Prostate gland (tissue), 2 donors: ENCODE measurements around the gene MRC1. TPM values are rescaled to one million over a fixed set of nuclear protein-coding genes. Genes with fewer than 3 reads are reported as not detected.

Experiments used
- DNase-seq: peaks from one replicate; pipeline ENCODE4 v3.0.0-alpha.2; 2019; ENCODE audit warnings: low spot score
- H3K27ac ChIP-seq, 2 donors: fragments of 200-600 bp; sonication (generic); 2 replicates each; pipeline ENCODE4 v1.5.1; 2017 to 2019
- H3K27me3 ChIP-seq: fragments of 200-600 bp; sonication (generic); replicated peaks from 2 replicates; pipeline ENCODE4 v1.5.1; 2019; ENCODE audit not compliant: insufficient read depth
- H3K36me3 ChIP-seq, 2 donors: fragments of 200-600 bp; sonication (generic); 1 replicate in 1 of 2; 2 replicates in 1 of 2; pipeline versions ENCODE4 v1.5.1 to v1.8.1; 2017 to 2019
- H3K4me1 ChIP-seq: fragments of 200-600 bp; sonication (generic); replicated peaks from 2 replicates; pipeline ENCODE4 v1.5.1; 2019
- H3K4me3 ChIP-seq, 2 donors: fragments of 200-600 bp; sonication (generic); 2 replicates each; pipeline ENCODE4 v1.5.1; 2017 to 2019
- H3K9me3 ChIP-seq: fragments of 200-600 bp; sonication (generic); 2 replicates; pipeline ENCODE4 v1.5.1; 2017
- CTCF ChIP-seq, 4 experiments: fragments of 200-600 bp in 2 of 4; fragments of 450-650 bp in 2 of 4; sonication (generic) in 2 of 4; IDR thresholded peaks; 1 replicate in 3 of 4; 2 replicates in 1 of 4; pipeline ENCODE4 v1.5.1; 2016 to 2019; ENCODE audit warnings: antibody characterized with exemption in 4 of 4, mild to moderate bottlenecking in 2 of 4, moderate library complexity in 2 of 4
- POLR2A ChIP-seq: fragments of 450-650 bp; IDR thresholded peaks from one replicate; pipeline ENCODE4 v1.6.1; 2016; ENCODE audit warnings: antibody characterized with exemption, mild to moderate bottlenecking
- POLR2AphosphoS5 ChIP-seq: sonication (generic); formaldehyde crosslinking; IDR thresholded peaks from one replicate; pipeline ENCODE4 v1.6.1; 2017; ENCODE audit warnings: antibody characterized with exemption
- WGBS: methylation state at CpG from one replicate; pipeline ENCODE4 v1.1.5; 2018; 5-methylcytosine and 5-hydroxymethylcytosine counted together
- intact Hi-C: fragments of 100-400 bp; cut with DNase I; formaldehyde crosslinking; loops from one replicate; pipeline ENCODE4 v1.14.2; 2022
- total RNA-seq, 2 donors: library from RNA; depleted of rRNA; stranded (reverse); fragments of >200 nt; gene quantifications; one replicate each; pipeline ENCODE4 v1.1.0, GENCODE V29; 2016

The MRC1 gene
- total RNA-seq, 2 donors from 2014 or later = 3.1 to 27.4 TPM

DNA sequence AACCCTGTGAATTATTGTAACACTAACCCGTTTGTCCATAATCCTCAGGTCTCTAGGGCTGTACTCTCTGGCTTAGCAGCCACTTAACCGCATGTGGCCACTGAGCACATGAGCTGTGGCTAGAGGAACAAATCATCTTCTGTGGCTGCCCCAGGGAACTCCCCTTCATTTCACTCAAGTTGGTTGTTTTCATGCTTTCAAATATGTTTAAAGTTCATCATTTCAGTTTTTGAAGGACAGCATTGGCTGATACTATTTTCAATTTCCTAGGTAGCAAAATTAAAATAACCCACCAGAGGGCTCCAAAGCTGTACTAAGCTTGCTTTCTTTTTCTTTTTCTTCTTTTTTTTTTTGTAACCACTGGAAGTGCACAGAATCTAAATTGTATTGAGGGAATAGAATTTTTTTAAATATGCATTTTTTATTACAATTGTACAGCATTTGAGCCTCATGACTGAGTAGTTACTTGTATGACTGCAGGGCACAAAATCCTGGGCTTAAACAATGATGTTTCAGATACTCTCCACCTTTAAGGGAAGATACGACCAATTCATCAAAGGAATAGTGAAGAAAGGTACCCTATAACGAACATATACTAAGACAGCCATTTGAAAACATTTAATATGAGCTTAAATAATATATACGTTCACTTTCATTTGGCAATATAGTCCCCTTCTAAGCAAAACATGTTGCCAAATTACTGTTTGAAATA is 38.6 kb downstream of the MRC1 start:
- Histone ChIP-seq H3K4me3 (no peak overlapping the region), H3K27ac (no peak overlapping the region), H3K9me3 (no peaks in the 10 kb centered on the region), H3K27me3 (no peaks in the 10 kb centered on the region), H3K4me1 (no peaks in the 10 kb centered on the region), H3K36me3 (no peaks in the 10 kb centered on the region)
- intact Hi-C loops = loop anchor here (2.0 to 5.0 kb wide), 2 partner anchors 370 to 389 kb away; no protein-coding TSS in a partner anchor
- TF ChIP-seq POLR2AphosphoS5 = no peak
- TF ChIP-seq POLR2A = no peak
- peak in 1 of 4 experiments; percentile 36 for TF ChIP-seq CTCF (IDR thresholded peaks at IDR 0.05)
- 58% methylated on average over 5 of the region's 5 CpGs for WGBS
- DNase-seq = no peak

- no peaks in the 10 kb centered on the region for H3K27me3 ChIP-seq
- H3K36me3 ChIP-seq = no peaks in the 10 kb centered on the region
- intact Hi-C loops = loop anchor here (5.0 kb wide), 1 partner anchor 369 kb away; no protein-coding TSS in a partner anchor
- DNase-seq = no peak
- H3K27ac ChIP-seq = no peak overlapping the region
- no peaks in the 10 kb centered on the region for H3K4me1 ChIP-seq
- no peak overlapping the region for H3K4me3 ChIP-seq
- 83% methylated on average over 5 of the region's 5 CpGs for WGBS
- TF ChIP-seq CTCF (IDR thresholded peaks at IDR 0.05) (no peak), POLR2A (no peak), POLR2AphosphoS5 (no peak)
- no peaks in the 10 kb centered on the region for H3K9me3 ChIP-seq
These were observed 39.5 kb downstream of the MRC1 start for GRCh38 chr10:17848646-17849045.

DNA sequence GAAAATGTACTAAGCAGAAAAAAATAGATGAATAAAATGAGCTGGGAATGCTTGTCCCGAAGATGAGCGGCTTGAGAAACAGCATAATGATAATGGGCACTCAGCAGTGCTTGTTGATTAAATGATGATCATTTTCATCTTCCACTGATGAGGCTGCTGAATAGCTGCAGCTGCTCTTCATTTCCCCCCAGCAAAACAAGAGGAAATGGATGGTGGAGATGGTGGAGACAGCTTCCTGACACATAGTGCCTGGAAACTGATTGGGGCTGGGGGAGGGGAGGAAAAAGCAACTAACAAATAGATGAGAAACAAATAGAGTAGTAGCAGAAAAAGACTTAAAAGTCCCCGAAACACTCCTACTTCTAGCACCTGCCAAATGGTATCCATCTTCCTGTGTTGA is 41.4 kb downstream of the MRC1 start:
- intact Hi-C loops = no loop called here
- no peak for TF ChIP-seq POLR2A
- no peak for TF ChIP-seq POLR2AphosphoS5
- TF ChIP-seq CTCF (IDR thresholded peaks at IDR 0.05) = no peak
- WGBS = 92% methylated on average over 3 of the region's 3 CpGs

GRCh38 chr10:17851611-17852010 is 42.5 kb downstream of the MRC1 start:
- no peak for DNase-seq
- H3K9me3 ChIP-seq = no peaks in the 10 kb centered on the region
- no peaks in the 10 kb centered on the region for H3K4me1 ChIP-seq
- H3K27ac ChIP-seq = no peak overlapping the region
- no peaks in the 10 kb centered on the region for H3K36me3 ChIP-seq
- intact Hi-C loops = no loop called here
- no peaks in the 10 kb centered on the region for H3K27me3 ChIP-seq
- TF ChIP-seq CTCF (IDR thresholded peaks at IDR 0.05) = no peak
- no peak for TF ChIP-seq POLR2AphosphoS5
- no peak for TF ChIP-seq POLR2A
- WGBS = 27% methylated on average over 4 of the region's 4 CpGs
- H3K4me3 ChIP-seq = no peak overlapping the region

More for the DNA sequence above, 41.4 kb downstream of the MRC1 start:
- no peaks in the 10 kb centered on the region for H3K36me3 ChIP-seq
- no peaks in the 10 kb centered on the region for H3K9me3 ChIP-seq
- H3K27me3 ChIP-seq = no peaks in the 10 kb centered on the region
- no peak overlapping the region for H3K4me3 ChIP-seq
- no peaks in the 10 kb centered on the region for H3K4me1 ChIP-seq
- no peak for DNase-seq
- H3K27ac ChIP-seq = no peak overlapping the region

- Histone ChIP-seq H3K9me3 (no peaks in the 10 kb centered on the region), H3K4me1 (no peaks in the 10 kb centered on the region), H3K27me3 (no peaks in the 10 kb centered on the region), H3K4me3 (no peak overlapping the region), H3K36me3 (no peaks in the 10 kb centered on the region), H3K27ac (no peak overlapping the region)
- TF ChIP-seq POLR2AphosphoS5 (no peak), POLR2A (no peak), CTCF (IDR thresholded peaks at IDR 0.05) (no peak)
- WGBS = 92% methylated on average over 7 of the region's 7 CpGs
- intact Hi-C loops = no loop called here
- DNase-seq = no peak
These were observed 45.0 kb downstream of the MRC1 start for GRCh38 chr10:17854044-17854652.
